ENCODE measurements around the gene THG1L. TPM values are rescaled to one million over a fixed set of nuclear protein-coding genes. Genes with fewer than 3 reads are reported as not detected.

Gene THG1L
- total and polyA plus RNA-seq, 9 donors, result 8.9 to 23.6 (median 14.3) TPM

GRCh38 chr5:157713830-157714595 lies 17.2 kb upstream of the THG1L start:
- TF ChIP-seq POLR2A (IDR thresholded peaks at IDR 0.05) (no peak), CTCF (IDR thresholded peaks at IDR 0.05) (no peak), EP300 (IDR thresholded peaks at IDR 0.05) (no peak)
- intact Hi-C loops (cut with DNase I), result loop anchor here in 2 of 4 donors (10.0 kb wide), 2 partner anchors 279 to 389 kb away; no protein-coding TSS in a partner anchor
- Histone ChIP-seq H3K4me1 (ENCODE audit: insufficient read depth) (peaks cover 3% of the 10 kb centered on the region), H3K27me3 (no peaks in the 10 kb centered on the region), H3K4me3 (no peak overlapping the region), H3K36me3 (no peaks in the 10 kb centered on the region), H3K27ac (no peak overlapping the region), H3K9me3 (no peaks in the 10 kb centered on the region)
- 83 to 87% (median 84%) methylated on average over 4 of the region's 4 CpGs for WGBS, 3 donors
- no peak for DNase-seq

- no peaks in the 10 kb centered on the region for H3K36me3 ChIP-seq
- H3K9me3 ChIP-seq, result no peaks in the 10 kb centered on the region
- intact Hi-C loops (cut with DNase I), result loop anchor here in 2 of 4 donors (10.0 kb wide), 2 partner anchors 280 to 390 kb away; no protein-coding TSS in a partner anchor
- no peak overlapping the region for H3K4me3 ChIP-seq
- H3K4me1 ChIP-seq (ENCODE audit: insufficient read depth), result peaks cover 3% of the 10 kb centered on the region
- H3K27me3 ChIP-seq, result no peaks in the 10 kb centered on the region
- no peak overlapping the region for H3K27ac ChIP-seq
- TF ChIP-seq POLR2A (IDR thresholded peaks at IDR 0.05) (no peak), EP300 (IDR thresholded peaks at IDR 0.05) (no peak), CTCF (IDR thresholded peaks at IDR 0.05) (no peak)
- DNase-seq, result no peak
These were observed 16.7 kb upstream of the THG1L start for GRCh38 chr5:157714596-157714864.

GRCh38 chr5:157718519-157718918 lies 12.7 kb upstream of the THG1L start:
- Histone ChIP-seq H3K27me3 (no peaks in the 10 kb centered on the region), H3K36me3 (no peaks in the 10 kb centered on the region), H3K4me1 (ENCODE audit: insufficient read depth) (peaks cover 3% of the 10 kb centered on the region), H3K4me3 (no peak overlapping the region), H3K9me3 (no peaks in the 10 kb centered on the region), H3K27ac (no peak overlapping the region)
- TF ChIP-seq CTCF (IDR thresholded peaks at IDR 0.05) (peak in 2 of 3 donors; percentile 63 to 67), EP300 (IDR thresholded peaks at IDR 0.05) (no peak)
- 1 to 3% (median 1%) methylated on average over 4 of the region's 4 CpGs for WGBS, 3 donors
- peak in 1 of 5 donors; percentile 26 for DNase-seq
- intact Hi-C loops (cut with DNase I), result loop anchor here (2.0 to 10.0 kb wide), 5 partner anchors 284 to 394 kb away; no protein-coding TSS in a partner anchor

- WGBS, 3 donors, result 92 to 100% (median 96%) methylated on average over 2 of the region's 2 CpGs
- no peak overlapping the region for H3K4me3 ChIP-seq
- intact Hi-C loops (cut with DNase I), result loop anchor here (2.0 to 10.0 kb wide), 5 partner anchors 284 to 394 kb away; no protein-coding TSS in a partner anchor
- H3K9me3 ChIP-seq, result no peaks in the 10 kb centered on the region
- H3K36me3 ChIP-seq, result no peaks in the 10 kb centered on the region
- no peak overlapping the region for H3K27ac ChIP-seq
- no peak for DNase-seq
- no peaks in the 10 kb centered on the region for H3K27me3 ChIP-seq
- TF ChIP-seq POLR2A (IDR thresholded peaks at IDR 0.05) (no peak), CTCF (IDR thresholded peaks at IDR 0.05) (no peak), EP300 (IDR thresholded peaks at IDR 0.05) (no peak)
- peaks cover 3% of the 10 kb centered on the region for H3K4me1 ChIP-seq (ENCODE audit: insufficient read depth)
These were observed 12.0 kb upstream of the THG1L start for GRCh38 chr5:157719245-157719644.
